Stimulated activated CD8-positive, alpha-beta memory T cell treated with anti-CD3 and anti-CD28 coated beads, Interleukin-15, amount 100 ng/mL, for 24 hours (primary cell): ENCODE data around the gene LPCAT3.
"Not testable (repeated sequence)": the region's sequence is repeated elsewhere in the genome, so short reads cannot be mapped to it uniquely, and the experiment has no call there.

Experiments used
- DNase-seq: peaks from one replicate; pipeline ENCODE4 v3.0.0-alpha.2; 2020; ENCODE audit warnings: low read depth

LPCAT3 gene

GRCh38 chr12:7037411-7037810, 19.1 kb upstream of the LPCAT3 start:
- not testable (repeated sequence) for DNase-seq

GRCh38 chr12:7035463-7035862, 17.2 kb upstream of the LPCAT3 start:
- no peak for DNase-seq

GRCh38 chr12:7034464-7034863, 16.2 kb upstream of the LPCAT3 start:
- no peak for DNase-seq

GRCh38 chr12:7032990-7033389, 14.7 kb upstream of the LPCAT3 start:
- DNase-seq, result no peak

GRCh38 chr12:7031306-7031705, 13.0 kb upstream of the LPCAT3 start:
- DNase-seq, result no peak

GRCh38 chr12:7026854-7027253, 8.6 kb upstream of the LPCAT3 start:
- no peak for DNase-seq

GRCh38 chr12:7023114-7023513, 4.8 kb upstream of the LPCAT3 start:
- no peak for DNase-seq

- no peak for DNase-seq
These were observed 3.7 kb upstream of the LPCAT3 start for GRCh38 chr12:7021956-7022355.

GRCh38 chr12:7019043-7019569, 830 bp upstream of the LPCAT3 start:
- no peak for DNase-seq

- no peak for DNase-seq
These were observed 366 bp downstream of the LPCAT3 start for GRCh38 chr12:7017870-7018349.

GRCh38 chr12:7016958-7017571, 1.2 kb downstream of the LPCAT3 start:
- no peak for DNase-seq

GRCh38 chr12:7015555-7016370, 2.5 kb downstream of the LPCAT3 start:
- DNase-seq, result no peak

- no peak for DNase-seq
These were observed 5.2 kb downstream of the LPCAT3 start for GRCh38 chr12:7013101-7013500.

- DNase-seq, result no peak
These were observed 6.2 kb downstream of the LPCAT3 start for GRCh38 chr12:7012024-7012607.

- DNase-seq, result not testable (repeated sequence)
These were observed 6.9 kb downstream of the LPCAT3 start for GRCh38 chr12:7011398-7011797.

- no peak for DNase-seq
These were observed 8.8 kb downstream of the LPCAT3 start for GRCh38 chr12:7009512-7009911.

- no peak for DNase-seq
These were observed 9.4 kb downstream of the LPCAT3 start for GRCh38 chr12:7008864-7009263.

- DNase-seq, result no peak
These were observed 11.6 kb downstream of the LPCAT3 start for GRCh38 chr12:7006639-7007038.

- DNase-seq, result no peak
These were observed 13.0 kb downstream of the LPCAT3 start for GRCh38 chr12:7005311-7005710.

- no peak for DNase-seq
These were observed 13.4 kb downstream of the LPCAT3 start for GRCh38 chr12:7004840-7005239.

GRCh38 chr12:7004287-7004803, 13.9 kb downstream of the LPCAT3 start:
- DNase-seq, result no peak

- DNase-seq, result no peak
These were observed 16.2 kb downstream of the LPCAT3 start for GRCh38 chr12:7001921-7002591.
